Stimulated activated CD4-positive, alpha-beta T cell treated with anti-CD3 and anti-CD28 coated beads, Interleukin-2, amount 100 ng/mL, for 48 hours (primary cell): Measurements from ENCODE around the gene MSH5.

Experiments used
- DNase-seq, 2 donors: peaks; one replicate each; pipeline ENCODE4 v3.0.0-alpha.2; 2020

Gene MSH5

GRCh38 chr6:31729979-31730630 is 9.7 kb upstream of the MSH5 start:
- peak in 1 of 2 donors; percentile 60 for DNase-seq

GRCh38 chr6:31730631-31731086 is 9.1 kb upstream of the MSH5 start:
- no peak for DNase-seq

- no peak for DNase-seq
These were observed 7.8 kb upstream of the MSH5 start for GRCh38 chr6:31732029-31732428.

GRCh38 chr6:31733734-31734133 is 6.1 kb upstream of the MSH5 start:
- DNase-seq = no peak

GRCh38 chr6:31734247-31734820 is 5.5 kb upstream of the MSH5 start:
- no peak for DNase-seq

GRCh38 chr6:31734821-31735406 is 4.9 kb upstream of the MSH5 start:
- peak in 1 of 2 donors; percentile 34 for DNase-seq

- peak; percentile 76 to 77 for DNase-seq
These were observed 3.6 kb upstream of the MSH5 start, which contains the start of gene CLIC1 for GRCh38 chr6:31736021-31736767. CLIC1 (minus strand) TSS chr6:31736530; CDS start chr6:31736300, 230 bp downstream.

- DNase-seq = no peak
These were observed 3.0 kb upstream of the MSH5 start for GRCh38 chr6:31736768-31737314.

GRCh38 chr6:31737315-31737990 is 2.4 kb upstream of the MSH5 start:
- no peak for DNase-seq

- no peak for DNase-seq
These were observed 1.5 kb upstream of the MSH5 start for GRCh38 chr6:31737991-31738979.

GRCh38 chr6:31740397-31741223 is 805 bp downstream of the MSH5 start:
- DNase-seq = no peak

GRCh38 chr6:31741815-31742214 is 2.0 kb downstream of the MSH5 start:
- no peak for DNase-seq

- no peak for DNase-seq
These were observed 3.1 kb downstream of the MSH5 start for GRCh38 chr6:31742894-31743293.

- no peak for DNase-seq
These were observed 4.6 kb downstream of the MSH5 start for GRCh38 chr6:31744422-31744821.

GRCh38 chr6:31749301-31750036 is 9.7 kb downstream of the MSH5 start:
- no peak for DNase-seq

- DNase-seq = no peak
These were observed 10.7 kb downstream of the MSH5 start for GRCh38 chr6:31750411-31751022.

GRCh38 chr6:31752739-31753319 is 13.0 kb downstream of the MSH5 start:
- no peak for DNase-seq

- DNase-seq = no peak
These were observed 18.5 kb downstream of the MSH5 start for GRCh38 chr6:31758281-31758680.

GRCh38 chr6:31760790-31761189 is 21.0 kb downstream of the MSH5 start:
- DNase-seq = no peak
